ENCODE data around the gene SERBP1.

SERBP1 gene

DNA sequence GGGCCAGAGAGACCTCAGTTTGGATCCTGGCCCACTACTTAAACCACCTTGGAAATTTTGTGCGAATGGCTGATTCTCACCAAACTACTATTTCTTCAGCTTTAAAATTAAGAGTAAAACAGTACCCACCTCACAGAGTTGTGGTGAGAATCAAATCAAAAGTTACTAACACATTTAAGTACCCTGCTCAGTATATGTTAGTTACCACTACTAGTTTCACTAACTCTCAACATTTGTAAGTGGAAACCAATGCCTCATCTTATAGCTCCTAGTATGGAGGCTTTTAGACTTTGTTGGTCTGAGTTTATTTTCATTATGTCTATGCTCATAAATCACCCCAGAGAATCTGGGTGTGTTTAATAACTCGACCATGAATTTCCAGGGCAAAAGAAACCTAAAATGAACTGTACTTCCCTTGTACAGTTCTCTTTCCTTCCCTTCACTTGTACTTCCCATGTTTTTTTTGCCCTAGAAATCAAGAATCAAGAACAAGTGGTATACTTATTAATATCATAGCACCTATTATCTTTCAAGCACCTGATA, 11.6 kb upstream of the SERBP1 start:
- in situ Hi-C loops (cut with MboI; ENCODE audit: low pct_unique_long_range_greater_than_20kb, low sequenced_read_pairs, unreplicated experiment), result no loop called here
- TF ChIP-seq, protein P1, sequence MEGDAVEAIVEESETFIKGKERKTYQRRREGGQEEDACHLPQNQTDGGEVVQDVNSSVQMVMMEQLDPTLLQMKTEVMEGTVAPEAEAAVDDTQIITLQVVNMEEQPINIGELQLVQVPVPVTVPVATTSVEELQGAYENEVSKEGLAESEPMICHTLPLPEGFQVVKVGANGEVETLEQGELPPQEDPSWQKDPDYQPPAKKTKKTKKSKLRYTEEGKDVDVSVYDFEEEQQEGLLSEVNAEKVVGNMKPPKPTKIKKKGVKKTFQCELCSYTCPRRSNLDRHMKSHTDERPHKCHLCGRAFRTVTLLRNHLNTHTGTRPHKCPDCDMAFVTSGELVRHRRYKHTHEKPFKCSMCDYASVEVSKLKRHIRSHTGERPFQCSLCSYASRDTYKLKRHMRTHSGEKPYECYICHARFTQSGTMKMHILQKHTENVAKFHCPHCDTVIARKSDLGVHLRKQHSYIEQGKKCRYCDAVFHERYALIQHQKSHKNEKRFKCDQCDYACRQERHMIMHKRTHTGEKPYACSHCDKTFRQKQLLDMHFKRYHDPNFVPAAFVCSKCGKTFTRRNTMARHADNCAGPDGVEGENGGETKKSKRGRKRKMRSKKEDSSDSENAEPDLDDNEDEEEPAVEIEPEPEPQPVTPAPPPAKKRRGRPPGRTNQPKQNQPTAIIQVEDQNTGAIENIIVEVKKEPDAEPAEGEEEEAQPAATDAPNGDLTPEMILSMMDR (IDR thresholded peaks at IDR 0.05; ENCODE audit: extremely low read depth, insufficient read depth, missing control alignments), result no peak
- DNase-seq (ENCODE audit: low spot score), result no peak

GRCh38 chr1:67441183-67441582, 11.0 kb upstream of the SERBP1 start:
- in situ Hi-C loops (cut with MboI; ENCODE audit: low pct_unique_long_range_greater_than_20kb, low sequenced_read_pairs, unreplicated experiment), result no loop called here
- no peak for DNase-seq (ENCODE audit: low spot score)
- TF ChIP-seq, protein P1 (IDR thresholded peaks at IDR 0.05; ENCODE audit: extremely low read depth, insufficient read depth, missing control alignments), result no peak

- in situ Hi-C loops (cut with MboI; ENCODE audit: low pct_unique_long_range_greater_than_20kb, low sequenced_read_pairs, unreplicated experiment), result no loop called here
- TF ChIP-seq, protein P1 (IDR thresholded peaks at IDR 0.05; ENCODE audit: extremely low read depth, insufficient read depth, missing control alignments), result no peak
- no peak for DNase-seq (ENCODE audit: low spot score)
Measured at GRCh38 chr1:67440339-67440738, 10.1 kb upstream of the SERBP1 start.

DNA sequence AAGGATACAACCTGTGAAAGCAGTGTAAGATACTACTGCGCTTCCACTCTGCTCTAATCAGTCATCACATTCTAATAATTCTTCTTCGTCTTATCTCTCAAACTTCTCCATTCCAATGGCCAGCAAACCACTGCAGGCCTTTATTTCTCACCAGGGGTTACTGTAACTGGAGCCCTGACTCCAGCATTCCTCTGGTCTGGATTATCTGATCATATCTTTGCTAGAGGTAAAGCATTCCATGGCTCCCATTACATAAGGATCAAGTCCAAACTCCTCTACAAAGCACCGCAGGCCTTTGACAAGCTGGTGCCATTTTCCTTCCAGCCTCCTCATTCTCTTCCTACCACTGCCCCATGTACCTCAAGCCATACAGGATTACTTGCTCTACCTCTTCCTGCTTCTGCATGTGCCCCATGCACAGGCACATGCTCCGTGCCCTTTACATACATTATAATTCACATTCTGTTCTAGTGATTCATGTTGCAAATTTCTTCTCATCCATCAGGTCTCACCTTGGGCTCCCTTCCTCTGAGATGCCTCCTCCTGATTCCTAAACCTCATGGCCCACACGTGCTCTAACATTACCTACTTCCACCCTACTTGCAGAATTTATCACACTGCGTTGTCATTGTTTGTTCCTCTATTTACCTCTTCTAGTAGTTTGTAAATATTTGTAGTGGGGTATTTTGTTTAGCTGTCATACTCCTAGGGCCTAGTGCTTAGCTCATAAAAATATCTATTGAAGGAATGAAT, 9.3 kb upstream of the SERBP1 start:
- in situ Hi-C loops (cut with MboI; ENCODE audit: low pct_unique_long_range_greater_than_20kb, low sequenced_read_pairs, unreplicated experiment), result no loop called here
- no peak for DNase-seq (ENCODE audit: low spot score)

GRCh38 chr1:67437961-67438360, 7.8 kb upstream of the SERBP1 start:
- DNase-seq (ENCODE audit: low spot score), result no peak
- in situ Hi-C loops (cut with MboI; ENCODE audit: low pct_unique_long_range_greater_than_20kb, low sequenced_read_pairs, unreplicated experiment), result no loop called here

More for the DNA sequence above, 9.3 kb upstream of the SERBP1 start:
- TF ChIP-seq, protein P1 (IDR thresholded peaks at IDR 0.05; ENCODE audit: extremely low read depth, insufficient read depth, missing control alignments), result no peak

DNA sequence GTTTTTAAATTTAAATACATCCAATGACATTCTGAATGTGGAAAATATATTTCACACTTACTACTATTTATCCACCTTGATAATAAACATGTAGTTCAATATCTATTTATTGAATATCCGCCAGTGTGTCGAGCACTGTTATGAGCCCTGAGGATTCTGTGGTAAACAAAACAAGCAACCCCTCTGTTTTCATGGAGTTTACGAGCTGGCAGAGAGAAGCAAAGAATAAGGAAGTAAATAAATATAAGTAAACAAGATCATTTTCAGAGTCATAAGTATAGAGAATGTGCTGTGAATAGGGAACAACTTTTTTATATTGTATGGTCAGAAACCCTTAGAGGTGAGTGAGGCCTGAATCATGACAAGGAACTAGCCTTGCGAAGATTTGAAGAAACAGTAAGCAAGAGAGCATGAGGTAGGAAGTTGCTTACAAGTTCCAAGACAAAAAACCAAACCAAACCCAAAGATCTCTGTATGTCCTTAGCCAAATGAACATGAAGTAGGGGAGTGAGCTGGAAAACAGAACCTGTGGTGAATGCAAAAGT, 6.4 kb upstream of the SERBP1 start:
- in situ Hi-C loops (cut with MboI; ENCODE audit: low pct_unique_long_range_greater_than_20kb, low sequenced_read_pairs, unreplicated experiment), result no loop called here
- TF ChIP-seq, protein P1 (IDR thresholded peaks at IDR 0.05; ENCODE audit: extremely low read depth, insufficient read depth, missing control alignments), result no peak
- DNase-seq (ENCODE audit: low spot score), result no peak

More at GRCh38 chr1:67437961-67438360, 7.8 kb upstream of the SERBP1 start:
- TF ChIP-seq, protein P1 (IDR thresholded peaks at IDR 0.05; ENCODE audit: extremely low read depth, insufficient read depth, missing control alignments), result no peak

All from GM13977 (cell line).